WERI-Rb-1 (cell line): ENCODE data around the gene ARHGEF26.

Experiments used
- DNase-seq: peaks from one replicate; pipeline ENCODE4 v3.0.0-alpha.2; 2020
- H3K27ac ChIP-seq: fragments of 250-450 bp; sonication (Bioruptor Pico); 2 replicates; pipeline ENCODE4 v1.5.1; 2020; ENCODE audit warnings: mild to moderate bottlenecking, moderate library complexity
- H3K27me3 ChIP-seq: fragments of 250-450 bp; sonication (Bioruptor Pico); 2 replicates; pipeline ENCODE4 v1.5.1; 2021; ENCODE audit warnings: mild to moderate bottlenecking, low read depth, moderate library complexity; ENCODE audit not compliant: insufficient read depth, severe bottlenecking
- H3K36me3 ChIP-seq: fragments of 250-450 bp; sonication (Bioruptor Pico); 2 replicates; pipeline ENCODE4 v1.5.1; 2020; ENCODE audit warnings: mild to moderate bottlenecking, moderate library complexity
- H3K4me3 ChIP-seq: 2 replicates; pipeline ENCODE4 v1.5.1; 2011; ENCODE audit warnings: low read depth, mild to moderate bottlenecking, control low read depth, low read length
- H3K9me3 ChIP-seq: fragments of 250-450 bp; sonication (Bioruptor Pico); 2 replicates; pipeline ENCODE4 v1.5.1; 2021; ENCODE audit warnings: mild to moderate bottlenecking, moderate library complexity; ENCODE audit not compliant: severe bottlenecking
- TF ChIP-seq, protein P1 (sequence below): IDR thresholded peaks from 2 replicates; pipeline ENCODE4 v1.5.1; 2011; ENCODE audit warnings: low read depth, mild to moderate bottlenecking, control low read depth, inconsistent platforms, low read length

Gene ARHGEF26, protein sequence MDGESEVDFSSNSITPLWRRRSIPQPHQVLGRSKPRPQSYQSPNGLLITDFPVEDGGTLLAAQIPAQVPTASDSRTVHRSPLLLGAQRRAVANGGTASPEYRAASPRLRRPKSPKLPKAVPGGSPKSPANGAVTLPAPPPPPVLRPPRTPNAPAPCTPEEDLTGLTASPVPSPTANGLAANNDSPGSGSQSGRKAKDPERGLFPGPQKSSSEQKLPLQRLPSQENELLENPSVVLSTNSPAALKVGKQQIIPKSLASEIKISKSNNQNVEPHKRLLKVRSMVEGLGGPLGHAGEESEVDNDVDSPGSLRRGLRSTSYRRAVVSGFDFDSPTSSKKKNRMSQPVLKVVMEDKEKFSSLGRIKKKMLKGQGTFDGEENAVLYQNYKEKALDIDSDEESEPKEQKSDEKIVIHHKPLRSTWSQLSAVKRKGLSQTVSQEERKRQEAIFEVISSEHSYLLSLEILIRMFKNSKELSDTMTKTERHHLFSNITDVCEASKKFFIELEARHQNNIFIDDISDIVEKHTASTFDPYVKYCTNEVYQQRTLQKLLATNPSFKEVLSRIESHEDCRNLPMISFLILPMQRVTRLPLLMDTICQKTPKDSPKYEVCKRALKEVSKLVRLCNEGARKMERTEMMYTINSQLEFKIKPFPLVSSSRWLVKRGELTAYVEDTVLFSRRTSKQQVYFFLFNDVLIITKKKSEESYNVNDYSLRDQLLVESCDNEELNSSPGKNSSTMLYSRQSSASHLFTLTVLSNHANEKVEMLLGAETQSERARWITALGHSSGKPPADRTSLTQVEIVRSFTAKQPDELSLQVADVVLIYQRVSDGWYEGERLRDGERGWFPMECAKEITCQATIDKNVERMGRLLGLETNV

DNA sequence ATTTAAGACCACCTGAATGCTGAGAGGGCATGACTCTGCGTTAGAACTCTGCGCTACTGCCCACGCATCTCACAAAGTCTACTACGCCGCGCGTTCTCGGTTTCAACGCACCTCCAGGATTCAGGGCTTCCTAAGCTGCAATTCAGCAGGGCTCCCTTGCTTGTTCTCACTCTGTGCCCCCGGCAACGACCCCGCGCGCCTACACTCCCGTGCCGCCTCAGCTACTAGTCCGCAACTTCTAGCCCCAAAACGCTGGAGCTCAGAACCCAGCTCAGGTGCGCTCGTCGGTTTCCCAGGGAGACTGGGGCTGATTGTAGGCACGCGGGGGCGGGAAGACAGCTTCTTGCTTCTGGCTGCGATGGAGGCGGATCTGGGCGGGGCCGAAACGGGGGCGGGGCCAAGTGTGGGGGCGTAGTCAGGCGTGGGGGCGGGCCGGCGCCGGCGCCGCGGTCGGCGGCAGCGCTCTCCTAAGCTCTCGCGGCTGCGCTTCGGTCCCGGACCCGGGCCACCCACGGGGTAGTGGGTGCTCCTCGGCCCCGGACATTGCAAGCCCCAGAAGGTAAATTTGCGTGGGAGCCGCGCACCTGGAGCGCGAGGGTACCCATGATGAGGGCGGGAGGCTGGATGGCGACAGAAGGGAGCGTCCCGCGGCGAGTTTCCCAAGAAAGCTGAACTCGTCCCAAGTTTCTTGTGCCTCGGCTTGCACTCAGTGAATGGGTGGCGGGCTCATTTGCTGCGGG is at the start of gene ARHGEF26:
TSS of gene ARHGEF26 (plus strand) at position 430 of the 740 bp plus-strand sequence. CDS start 603 bp downstream, outside the sequence.
- TF ChIP-seq, protein P1, sequence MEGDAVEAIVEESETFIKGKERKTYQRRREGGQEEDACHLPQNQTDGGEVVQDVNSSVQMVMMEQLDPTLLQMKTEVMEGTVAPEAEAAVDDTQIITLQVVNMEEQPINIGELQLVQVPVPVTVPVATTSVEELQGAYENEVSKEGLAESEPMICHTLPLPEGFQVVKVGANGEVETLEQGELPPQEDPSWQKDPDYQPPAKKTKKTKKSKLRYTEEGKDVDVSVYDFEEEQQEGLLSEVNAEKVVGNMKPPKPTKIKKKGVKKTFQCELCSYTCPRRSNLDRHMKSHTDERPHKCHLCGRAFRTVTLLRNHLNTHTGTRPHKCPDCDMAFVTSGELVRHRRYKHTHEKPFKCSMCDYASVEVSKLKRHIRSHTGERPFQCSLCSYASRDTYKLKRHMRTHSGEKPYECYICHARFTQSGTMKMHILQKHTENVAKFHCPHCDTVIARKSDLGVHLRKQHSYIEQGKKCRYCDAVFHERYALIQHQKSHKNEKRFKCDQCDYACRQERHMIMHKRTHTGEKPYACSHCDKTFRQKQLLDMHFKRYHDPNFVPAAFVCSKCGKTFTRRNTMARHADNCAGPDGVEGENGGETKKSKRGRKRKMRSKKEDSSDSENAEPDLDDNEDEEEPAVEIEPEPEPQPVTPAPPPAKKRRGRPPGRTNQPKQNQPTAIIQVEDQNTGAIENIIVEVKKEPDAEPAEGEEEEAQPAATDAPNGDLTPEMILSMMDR, result no peak
- no peaks in the 10 kb centered on the region for H3K36me3 ChIP-seq
- no peaks in the 10 kb centered on the region for H3K27me3 ChIP-seq
- H3K27ac ChIP-seq, result peak within 1 kb of the TSS; percentile 58
- DNase-seq, result peak; percentile 93
- peaks cover 3% of the 10 kb centered on the region for H3K9me3 ChIP-seq
- H3K4me3 ChIP-seq, result peak within 1 kb of the TSS; percentile 90

DNA sequence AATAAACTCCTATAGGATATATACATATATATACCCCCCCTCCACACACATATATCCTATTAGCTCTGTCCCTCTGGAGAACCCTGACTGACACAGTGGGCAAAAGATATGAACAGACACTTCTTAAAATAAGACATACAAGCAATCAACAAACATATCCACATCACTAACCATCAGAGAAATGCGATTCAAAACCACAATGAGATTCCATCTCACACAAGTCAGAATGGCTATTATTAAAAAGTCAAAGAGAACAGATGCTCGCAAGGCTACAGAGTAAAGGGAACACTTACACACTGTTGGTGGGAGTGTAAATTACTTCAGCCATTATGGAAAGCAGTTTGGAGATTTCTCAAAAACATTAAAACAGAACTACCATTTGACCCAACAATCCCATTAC is 46.2 kb upstream of the ARHGEF26 start:
- no peak for DNase-seq

DNA sequence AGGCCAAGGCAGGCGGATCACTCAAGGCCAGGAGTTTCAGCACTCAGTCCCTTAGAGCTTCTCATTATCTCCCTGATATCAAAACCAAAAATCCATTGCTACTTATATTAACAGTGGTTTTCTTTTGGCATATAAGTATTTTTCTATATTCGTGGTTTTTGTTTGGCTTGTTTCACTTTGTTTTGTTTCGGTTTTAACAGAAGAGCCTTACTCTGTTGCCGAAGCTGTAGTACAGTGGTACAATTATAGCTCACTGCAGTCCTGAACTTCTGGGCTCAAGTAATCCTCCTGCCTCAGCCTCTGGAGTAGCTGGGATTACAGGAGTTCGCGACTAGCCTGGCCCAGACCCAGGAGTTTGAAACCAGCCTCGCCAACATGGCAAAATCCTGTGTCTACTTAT is 42.5 kb upstream of the ARHGEF26 start:
- no peak for DNase-seq
- Histone ChIP-seq H3K9me3 (no peaks in the 10 kb centered on the region), H3K27me3 (no peaks in the 10 kb centered on the region), H3K27ac (no peak overlapping the region), H3K36me3 (no peaks in the 10 kb centered on the region), H3K4me3 (no peak overlapping the region)
- TF ChIP-seq, protein P1, result no peak

More for the DNA sequence above, 46.2 kb upstream of the ARHGEF26 start:
- H3K9me3 ChIP-seq, result peaks cover 2% of the 10 kb centered on the region
- H3K4me3 ChIP-seq, result no peak overlapping the region
- TF ChIP-seq, protein P1, result no peak
- H3K36me3 ChIP-seq, result no peaks in the 10 kb centered on the region
- no peaks in the 10 kb centered on the region for H3K27me3 ChIP-seq
- no peak overlapping the region for H3K27ac ChIP-seq

DNA sequence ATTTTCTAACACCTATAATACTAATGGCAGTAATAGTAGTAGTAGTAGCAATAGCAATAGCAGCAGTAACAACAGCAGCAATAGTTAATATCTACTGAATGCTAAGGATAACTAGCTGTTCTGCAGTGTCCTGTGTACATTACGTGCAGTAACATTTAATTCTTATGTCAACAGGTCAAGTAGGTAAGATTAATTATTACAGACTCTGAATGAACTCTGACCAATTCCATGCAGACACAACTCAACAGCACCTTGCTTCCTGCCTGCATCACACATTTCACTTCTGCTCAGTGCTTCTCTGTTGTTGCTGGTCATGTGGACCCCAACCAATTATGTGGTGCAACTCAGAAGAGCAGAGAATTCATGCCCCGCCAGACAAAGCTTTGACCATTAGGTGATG is 39.9 kb upstream of the ARHGEF26 start:
- DNase-seq, result no peak
- no peaks in the 10 kb centered on the region for H3K36me3 ChIP-seq
- TF ChIP-seq, protein P1, result no peak

DNA sequence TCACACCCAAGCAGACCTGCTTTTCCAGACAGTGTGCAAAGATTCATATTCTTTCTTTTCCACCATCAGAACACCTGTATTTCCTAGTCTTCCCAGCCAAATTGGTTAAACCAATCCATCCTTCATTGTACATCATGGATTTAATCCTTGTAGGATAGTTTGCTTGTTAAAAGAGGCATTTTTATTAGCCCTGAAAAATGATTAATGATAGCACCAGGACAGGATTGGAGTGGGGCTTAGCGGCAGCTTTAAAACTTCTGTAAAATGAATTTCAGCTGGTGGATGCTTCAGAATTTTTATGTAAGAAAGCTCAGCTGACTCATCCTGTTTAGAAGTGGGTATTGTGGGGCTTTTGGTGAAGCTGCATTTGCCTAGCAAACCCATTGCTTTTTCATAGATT is 36.1 kb upstream of the ARHGEF26 start:
- TF ChIP-seq, protein P1, result no peak
- H3K27ac ChIP-seq, result no peak overlapping the region
- no peaks in the 10 kb centered on the region for H3K9me3 ChIP-seq
- H3K36me3 ChIP-seq, result no peaks in the 10 kb centered on the region
- no peak for DNase-seq
- H3K4me3 ChIP-seq, result no peak overlapping the region
- no peaks in the 10 kb centered on the region for H3K27me3 ChIP-seq

More for the DNA sequence above, 39.9 kb upstream of the ARHGEF26 start:
- Histone ChIP-seq H3K27ac (no peak overlapping the region), H3K27me3 (no peaks in the 10 kb centered on the region), H3K4me3 (no peak overlapping the region), H3K9me3 (no peaks in the 10 kb centered on the region)
